HG03159 (cell line): ENCODE measurements around the gene AKT1S1.
A peak's percentile ranks its signal among the peaks of the same experiment; 100 is the strongest.

Experiments used
- ATAC-seq: cut with Tn5 transposase; IDR thresholded peaks from one replicate; pipeline ENCODE4 v1.9.1; 2021; ENCODE audit warnings: mild to moderate bottlenecking, moderate library complexity; ENCODE audit not compliant: unreplicated experiment

AKT1S1 gene

DNA sequence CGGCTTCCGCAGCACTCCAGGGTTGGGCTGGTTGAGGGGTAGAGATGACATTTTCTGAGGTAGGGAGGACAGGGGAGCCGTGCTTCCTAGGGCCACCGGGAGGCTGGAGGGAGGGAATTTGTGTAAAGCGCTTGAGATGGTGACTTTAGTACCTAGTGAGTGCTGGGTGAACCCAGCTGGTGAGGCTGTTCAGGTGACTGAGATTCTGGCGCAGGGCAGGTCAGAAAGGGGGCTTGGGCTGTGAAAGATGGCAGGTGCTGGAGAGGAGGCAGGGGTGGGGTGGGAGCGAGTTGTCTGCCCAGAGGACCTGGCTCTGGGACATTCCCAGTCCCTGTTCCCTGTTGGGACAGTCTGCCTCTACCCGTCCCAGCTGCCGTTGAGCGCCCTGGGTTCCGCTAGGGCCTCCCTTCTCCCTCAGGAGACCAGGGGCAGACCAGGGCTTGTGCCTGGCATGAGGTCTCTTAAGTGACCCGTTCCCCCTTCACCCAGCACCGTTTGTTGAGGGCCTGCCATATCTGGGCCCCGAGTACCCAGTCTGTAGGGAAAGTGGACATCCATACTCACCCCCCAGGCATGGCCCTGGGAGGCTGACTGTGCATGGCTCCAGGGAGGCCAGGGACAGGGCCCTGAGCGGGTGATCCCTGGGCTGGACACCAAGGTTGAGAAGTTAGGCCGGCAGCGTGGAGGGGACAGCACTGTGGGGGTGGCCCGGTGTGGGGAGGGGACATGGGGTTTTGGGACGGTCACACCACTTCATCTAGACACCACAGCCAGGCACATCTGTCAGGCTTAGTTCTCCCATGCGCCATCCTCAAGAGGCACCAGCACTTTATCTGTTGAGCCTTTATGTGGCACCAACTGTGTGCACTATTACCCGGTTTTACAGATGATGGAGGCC lies 21.2 kb downstream of the AKT1S1 start:
- ATAC-seq, result no peak

DNA sequence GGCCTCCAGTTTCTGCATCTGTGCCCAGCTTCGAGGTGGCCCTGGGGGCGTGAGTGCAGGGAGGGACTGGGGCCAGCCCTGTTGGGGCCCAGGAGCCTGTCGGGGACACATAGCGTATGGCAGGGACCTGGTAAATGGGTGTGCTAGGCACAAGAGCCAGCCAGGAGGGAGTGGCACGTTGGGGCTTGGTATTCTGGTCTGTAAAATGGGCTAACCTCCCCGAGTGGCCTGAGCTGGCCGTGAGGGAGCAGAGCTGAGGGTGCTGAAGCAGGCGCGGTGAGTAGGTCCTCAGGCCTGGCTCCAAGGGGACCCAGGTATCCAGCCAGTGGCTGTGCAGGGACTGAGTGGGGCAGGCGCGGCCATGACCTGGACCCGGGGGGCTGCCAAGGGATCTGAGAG lies 21.9 kb downstream of the AKT1S1 start:
- no peak for ATAC-seq

DNA sequence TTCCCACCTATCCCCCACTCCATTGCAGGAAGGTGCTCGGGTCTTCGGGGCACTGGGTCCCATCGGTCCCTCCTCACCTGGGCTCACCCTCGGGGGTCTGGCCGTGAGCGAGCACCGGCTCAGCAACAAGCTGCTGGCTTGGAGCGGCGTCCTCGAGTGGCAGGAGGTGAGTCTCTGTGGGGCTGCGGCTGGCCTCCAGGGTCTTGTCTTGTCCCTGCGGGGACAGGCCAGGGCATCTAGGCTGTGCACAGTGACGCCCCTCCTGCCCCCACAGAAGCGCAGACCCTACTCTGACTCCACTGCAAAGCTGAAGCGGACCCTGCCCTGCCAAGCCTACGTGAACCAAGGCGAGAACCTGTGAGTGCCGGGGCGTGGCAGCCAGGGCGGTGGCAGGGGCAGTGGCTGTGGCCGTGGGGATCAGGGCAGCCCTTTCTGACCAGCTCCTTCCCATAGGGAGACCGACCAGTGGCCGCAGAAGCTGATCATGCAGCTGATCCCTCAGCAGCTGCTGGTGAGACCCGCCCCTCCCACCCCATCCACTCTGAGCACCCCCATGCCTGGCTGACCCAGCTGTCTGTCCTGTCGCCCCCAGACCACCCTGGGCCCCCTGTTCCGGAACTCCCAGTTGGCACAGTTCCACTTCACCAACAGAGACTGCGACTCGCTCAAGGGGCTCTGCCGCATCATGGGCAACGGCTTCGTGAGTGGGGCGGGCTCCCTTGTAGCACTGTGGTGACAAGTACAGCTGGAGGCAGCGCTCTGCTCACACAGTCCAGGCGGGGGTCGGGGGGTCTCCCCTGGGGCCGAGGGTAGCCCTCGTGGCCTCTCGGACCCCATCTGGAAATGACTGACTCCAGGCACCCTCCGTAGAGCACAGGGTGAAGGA lies 22.5 kb downstream of the AKT1S1 start:
- ATAC-seq, result no peak

DNA sequence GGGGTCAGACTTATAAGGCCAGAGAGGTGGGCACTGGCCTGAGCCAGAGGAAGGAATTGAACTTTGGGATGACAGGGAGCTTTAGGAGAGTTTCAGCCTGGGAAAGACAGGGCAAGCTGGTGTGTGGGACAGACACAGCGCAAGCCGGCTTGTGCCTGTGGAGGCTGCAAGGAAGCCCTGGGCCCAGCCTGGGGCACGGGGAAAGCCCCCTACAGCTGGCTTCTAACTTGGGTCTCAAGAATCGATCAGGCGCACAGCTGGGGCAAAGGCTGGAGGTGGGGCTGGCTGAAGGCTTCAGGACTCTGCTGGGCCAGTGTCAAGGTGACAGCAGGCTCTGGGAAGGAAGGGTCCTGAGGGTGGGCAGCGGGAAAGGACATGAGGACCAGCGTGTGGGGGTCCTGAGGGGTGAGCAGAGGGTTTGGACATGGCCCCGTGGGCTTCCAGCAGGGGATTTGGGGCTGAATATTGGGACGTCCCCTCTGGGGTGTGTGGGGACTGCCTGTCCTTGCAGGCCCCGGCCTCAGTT lies 23.2 kb downstream of the AKT1S1 start:
- no peak for ATAC-seq

DNA sequence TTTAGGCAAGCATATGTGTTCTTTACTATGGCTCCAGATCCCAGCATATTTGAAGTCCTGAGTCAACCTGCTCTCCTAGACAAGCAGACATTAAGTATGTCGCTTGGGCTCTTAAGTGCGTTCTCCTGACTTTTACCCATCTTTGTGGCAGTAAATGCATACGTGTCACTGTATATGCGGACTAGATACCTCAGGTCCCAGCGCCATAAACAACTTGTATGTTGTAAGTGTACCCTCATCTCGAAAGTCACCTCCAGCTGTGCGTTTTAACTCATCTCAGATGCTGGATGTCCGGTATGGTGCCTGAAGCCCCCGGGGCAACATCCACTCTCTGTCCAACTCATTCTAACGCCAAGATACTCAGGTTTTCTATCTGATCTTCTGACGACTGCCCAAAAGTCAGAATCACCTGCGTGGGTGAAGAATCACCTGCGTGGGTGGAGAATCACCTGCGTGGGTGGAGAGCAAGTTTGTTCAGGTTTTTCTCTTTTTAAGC lies 24.5 kb downstream of the AKT1S1 start:
- ATAC-seq, result no peak

DNA sequence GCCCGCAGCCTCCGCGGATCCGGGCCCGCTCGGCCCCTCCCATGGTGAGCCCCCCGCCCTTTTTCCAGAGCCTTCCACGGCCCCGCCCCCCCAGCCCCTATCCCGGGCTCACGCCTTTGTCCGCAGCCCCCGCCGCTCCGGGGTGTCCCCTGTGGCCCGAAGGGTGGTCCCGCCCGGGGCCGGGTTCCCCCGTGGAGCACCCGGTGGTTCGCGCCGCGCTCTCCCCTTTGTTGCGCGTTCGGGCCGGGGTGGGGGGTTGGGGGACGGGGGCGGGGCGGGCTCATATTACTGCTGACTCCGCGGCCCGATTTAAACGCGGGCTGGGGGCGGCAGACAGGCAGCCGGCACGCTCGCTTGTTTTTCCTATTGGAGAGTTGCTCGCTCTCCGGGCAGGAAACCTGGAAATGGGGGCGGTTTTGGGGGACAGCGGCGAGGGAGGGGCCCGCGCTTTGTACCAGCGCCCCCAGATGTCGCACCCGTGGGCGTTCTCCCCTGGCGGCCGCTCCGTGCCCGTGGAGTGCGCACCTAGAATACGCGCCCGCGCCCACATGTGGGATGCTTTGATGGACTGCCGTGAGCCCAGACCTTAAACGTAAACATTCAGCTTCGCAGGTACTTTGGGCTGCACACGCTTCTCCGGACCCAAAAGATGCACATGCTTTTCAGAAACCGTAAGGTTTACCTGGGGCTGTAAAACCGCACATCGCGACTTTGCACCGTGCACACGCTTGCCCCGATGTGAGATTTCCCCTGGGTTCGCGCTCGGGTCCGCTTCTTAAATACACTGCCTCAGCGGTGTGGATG lies 25.5 kb downstream of the AKT1S1 start:
- ATAC-seq, result no peak

DNA sequence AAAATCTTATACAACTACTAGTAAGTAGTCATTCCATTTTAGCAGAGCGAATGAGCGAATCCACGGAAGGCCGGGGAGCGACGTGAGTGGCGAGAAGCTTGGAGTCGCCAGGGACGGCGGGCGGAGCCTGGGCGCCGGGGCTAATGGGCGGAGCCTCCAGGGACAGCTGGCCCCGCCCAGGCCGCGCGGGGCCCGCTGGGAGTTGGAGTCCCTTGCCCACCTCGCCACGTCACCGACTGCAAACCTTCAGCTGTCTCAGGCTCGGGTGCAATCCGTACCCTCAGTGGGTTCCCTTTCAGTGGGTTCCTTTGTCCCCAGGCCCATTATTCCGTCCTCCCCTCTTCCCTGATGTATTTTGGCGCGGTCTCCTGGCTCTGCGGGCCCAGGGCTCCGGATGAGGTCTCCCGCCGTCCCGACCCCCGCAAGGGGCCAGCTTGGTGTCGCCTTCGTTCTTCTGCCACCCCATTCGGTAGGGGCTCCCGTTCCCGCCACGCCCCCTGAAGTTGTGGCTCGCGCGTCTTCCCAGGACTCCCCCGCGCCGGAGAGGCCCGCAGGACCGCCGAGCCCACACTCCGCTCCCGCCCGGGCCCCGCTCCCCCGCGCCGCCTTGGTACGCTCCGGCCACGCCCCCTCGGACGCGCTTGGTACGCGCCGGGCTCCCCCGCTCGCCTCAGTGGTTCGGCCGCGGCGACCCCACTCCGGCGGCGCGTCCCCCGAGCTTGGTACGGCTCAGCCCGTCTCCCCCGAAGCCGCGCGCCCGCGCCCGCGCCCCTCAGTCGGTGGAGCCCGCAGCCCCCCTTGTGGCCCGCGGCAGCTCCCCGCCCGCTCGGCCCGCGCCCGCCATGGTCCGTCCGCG lies 26.4 kb downstream of the AKT1S1 start, which contains the start of gene PTOV1:
PTOV1 (plus strand) TSS at position 673 of the 856 bp plus-strand sequence.
- ATAC-seq, result peak; percentile 65

DNA sequence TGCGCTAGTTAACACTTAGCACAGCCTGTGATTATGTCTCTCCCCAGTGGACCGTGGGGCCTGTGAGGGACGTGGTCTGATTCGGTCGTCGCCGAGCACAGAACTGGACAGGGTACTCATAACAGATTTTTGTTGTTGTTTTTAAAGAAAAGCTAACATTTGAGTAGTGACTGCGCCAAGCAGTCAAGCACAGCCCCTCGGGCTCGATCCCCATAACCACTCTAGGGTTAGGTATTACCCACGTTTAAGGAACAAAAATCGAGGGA lies 27.0 kb downstream of the AKT1S1 start:
- ATAC-seq, result no peak

DNA sequence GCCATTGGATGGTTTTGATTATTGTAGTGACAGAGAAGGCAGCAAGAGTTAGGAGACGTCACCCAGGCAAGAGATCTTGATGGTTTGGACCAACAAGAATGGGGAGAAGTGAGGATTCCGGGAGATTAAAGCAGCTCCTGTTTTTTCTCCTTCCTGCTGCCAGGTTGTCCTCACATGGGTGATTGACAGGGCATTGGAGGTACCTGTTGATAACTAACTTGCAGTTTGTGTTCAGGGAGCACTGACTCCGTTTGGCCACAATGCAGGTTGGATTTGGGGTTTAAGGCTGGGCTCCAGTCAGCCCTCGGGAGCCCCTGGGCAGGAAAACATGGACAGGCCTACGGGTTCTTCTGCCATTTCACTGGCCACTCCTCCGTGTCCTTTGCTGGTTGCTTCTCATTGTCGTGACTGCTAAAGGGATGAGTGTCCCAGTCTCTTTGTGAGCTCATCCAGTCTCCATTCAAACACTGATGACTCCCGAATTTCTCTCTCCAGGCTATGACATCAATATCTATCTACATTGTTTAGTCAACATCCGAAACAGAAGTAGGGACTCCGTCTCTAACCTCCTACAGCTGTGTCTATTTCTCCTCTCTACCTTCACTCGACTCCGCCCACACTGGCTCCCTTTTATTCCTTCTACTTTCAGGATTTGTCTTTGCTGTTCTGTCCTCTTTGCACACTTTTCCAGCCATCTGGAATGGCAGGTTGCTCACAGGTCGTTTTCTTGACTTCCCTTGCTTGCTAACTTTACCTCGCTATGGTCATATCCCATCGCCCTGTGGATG lies 27.5 kb downstream of the AKT1S1 start:
- ATAC-seq, result no peak

DNA sequence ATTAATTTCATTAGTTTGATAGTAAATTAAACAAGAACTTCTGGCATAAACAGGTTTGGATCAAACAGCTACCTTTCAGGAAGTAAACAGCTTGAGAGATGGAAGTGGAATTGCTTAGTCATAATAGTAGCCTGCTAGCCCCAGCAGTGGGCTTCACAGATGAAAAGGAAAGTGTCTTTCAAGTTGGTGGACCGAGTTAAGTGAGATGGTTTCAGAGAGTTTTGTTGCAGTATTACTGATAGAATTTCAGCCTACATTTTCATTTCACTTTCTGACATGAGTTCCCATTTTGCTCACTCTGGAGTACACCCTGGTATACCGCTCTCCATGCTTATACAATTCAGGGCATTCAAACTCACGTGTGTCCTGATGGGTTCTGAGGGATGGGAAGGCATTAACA lies 28.2 kb downstream of the AKT1S1 start:
- no peak for ATAC-seq

DNA sequence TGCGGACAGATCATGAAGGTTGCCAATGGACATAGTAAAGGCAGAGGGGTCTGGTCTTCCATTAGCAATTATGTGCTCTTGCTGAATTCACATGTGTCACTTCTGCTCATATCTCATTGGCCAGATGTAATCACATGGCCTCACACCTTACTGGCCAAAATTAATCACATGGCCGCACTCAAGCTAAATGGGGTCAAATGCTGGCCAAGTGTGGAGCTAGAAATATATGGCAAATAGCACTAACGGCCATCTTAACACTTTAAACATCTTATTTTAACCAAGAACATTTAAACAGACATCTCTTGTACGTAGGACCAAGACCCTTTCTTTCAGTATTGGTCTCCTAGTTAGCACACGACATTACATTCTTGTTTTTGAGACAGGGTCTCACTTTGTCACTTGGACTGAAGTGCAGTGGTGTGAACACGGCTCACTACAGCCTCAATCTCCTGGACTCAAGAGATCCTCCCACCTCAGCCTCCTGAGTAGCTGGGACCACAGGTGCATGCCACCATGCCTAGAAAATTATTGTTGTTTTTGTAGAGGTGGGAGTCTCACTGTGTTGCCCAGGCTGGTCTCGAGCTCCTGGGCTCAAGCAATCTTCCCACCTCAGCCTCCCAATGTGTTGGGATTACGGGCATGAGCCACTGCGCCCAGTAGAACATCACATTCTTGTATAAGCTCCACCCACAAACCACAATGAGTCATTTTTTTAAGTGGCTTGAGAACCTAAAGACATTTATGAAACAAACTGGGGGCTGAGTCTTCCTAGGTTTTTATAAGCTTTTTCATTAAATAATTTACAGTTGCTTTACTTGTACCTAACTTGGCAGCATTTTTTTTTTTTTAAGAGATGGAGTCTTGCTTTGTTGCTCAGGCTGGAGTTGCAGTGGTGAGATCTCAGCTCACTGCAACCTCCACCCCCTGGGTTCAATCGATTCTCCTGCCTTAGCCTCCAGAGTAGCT lies 29.1 kb downstream of the AKT1S1 start:
- no peak for ATAC-seq

DNA sequence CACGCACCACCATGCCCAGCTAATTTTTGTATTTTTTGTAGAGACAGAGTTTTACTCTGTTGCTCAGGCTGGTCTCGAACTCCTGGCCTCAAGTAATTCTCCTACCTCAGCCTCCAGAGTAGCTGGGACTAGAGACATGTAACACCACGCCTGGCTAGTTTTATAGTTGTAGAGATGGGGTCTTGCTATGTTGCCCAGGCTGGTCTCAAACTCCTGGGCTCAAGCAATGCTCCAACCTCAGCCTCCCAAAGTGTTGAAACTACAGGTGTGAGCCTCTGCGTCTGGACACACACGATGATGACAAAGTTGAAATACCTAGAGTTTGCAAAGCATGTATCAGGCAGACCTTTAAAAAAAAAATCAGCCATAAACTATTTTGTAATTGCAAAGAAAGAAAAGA lies 30.7 kb downstream of the AKT1S1 start:
- no peak for ATAC-seq

DNA sequence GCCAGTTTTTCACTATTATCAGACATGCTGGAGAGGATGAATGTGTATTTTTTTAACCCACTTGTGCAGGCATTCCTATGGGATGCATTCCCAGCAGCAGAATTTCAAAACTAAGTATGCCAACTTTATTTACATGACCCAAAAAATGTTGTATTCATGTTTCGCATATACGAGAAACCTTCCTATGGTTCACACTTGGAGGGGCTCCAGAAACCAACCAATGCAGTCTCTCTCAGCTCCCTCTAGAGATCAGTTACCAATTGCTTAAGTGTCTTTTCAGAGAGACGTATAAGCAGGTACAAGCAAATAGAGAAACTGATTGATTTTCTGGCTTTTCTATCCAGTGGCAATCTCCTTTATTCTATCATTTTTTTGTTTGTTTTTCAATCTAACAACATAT lies 31.7 kb downstream of the AKT1S1 start:
- ATAC-seq, result no peak

DNA sequence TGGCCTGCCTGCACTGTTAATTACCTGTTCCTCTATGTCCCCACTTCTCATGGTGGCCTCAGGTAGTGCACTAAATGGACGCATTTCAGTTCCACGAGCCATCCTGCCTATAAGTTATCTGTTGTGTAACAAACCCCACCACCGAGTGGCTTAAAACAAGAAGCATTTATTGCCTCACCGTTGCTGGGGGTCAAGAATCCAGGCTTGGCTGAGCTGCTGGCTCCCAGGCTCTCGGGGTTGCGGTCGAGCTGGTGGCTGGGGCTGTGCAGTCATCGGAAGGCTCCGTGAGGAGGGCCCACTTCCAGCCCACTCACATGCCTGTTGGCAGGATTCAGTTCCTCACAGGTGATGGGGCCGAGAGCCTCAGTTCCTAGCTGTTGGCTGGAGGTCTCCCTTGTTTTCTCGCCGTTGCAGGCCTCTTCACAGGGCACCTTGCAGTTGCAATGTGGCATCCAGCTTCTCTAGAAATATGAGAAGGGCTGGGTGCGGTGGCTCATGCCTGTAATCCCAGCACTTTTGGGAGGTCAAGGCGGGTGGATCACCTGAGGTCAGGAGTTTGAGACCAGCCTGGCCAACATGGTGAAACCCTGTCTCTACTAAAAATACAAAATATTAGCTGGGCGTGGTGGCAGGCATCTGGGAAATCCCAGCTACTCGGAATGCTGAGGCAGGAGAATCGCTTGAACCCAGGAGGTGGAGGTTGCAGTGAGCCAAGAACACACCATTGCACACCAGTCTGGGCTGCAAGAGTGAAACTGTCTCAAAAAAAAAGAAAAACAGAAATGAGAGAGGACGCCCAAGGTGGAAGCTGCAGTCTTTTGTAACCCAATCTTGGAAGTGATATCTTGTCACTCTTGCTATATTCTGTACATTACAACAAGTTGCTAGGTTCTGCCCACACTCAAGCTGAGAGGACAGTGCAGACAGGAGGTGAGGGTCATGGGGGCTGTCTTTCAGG lies 32.7 kb downstream of the AKT1S1 start:
- ATAC-seq, result no peak

DNA sequence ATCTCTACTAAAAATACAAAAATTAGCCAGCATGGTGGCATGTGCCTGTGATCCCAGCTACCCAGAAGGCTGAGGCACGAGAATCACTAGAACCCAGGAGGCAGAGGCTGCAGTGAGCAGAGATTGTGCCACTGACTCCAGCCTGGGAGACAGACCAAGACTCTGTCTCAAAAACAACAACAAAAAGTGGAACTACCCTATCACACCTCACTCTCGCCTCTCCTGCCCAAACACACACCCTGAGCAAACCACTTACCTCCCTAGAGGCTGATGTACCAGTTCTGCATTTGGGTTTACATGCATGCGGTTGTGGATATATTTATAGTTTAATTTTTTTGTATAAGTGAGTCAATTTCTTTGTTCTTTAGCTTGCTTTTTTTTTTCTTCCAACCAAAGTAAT lies 33.9 kb downstream of the AKT1S1 start:
- no peak for ATAC-seq

DNA sequence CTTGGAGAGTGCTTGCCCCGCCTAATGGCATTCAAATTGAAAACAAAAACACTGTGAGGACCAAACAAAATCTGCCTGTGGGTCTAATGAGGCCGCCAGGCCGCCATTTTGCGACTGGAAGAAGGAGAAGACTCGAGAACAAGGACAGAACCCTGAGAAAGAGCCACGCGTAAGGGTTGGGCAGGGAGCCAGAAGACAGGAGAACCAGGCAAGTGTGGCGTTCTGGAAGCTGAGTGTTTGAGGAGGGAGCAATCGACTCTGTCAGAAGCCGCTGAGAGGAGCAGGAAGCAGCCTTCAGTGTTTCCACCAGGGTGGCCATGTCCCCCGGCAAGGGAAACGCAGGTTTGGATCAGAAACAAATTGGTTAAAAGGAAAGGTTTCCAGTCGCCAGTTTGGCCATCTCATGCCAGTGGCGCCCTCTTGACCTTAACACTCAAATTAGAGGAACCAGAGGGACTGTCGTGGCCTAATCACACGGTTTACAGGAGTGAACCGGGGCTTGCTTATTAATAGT lies 36.4 kb downstream of the AKT1S1 start:
- ATAC-seq, result no peak

DNA sequence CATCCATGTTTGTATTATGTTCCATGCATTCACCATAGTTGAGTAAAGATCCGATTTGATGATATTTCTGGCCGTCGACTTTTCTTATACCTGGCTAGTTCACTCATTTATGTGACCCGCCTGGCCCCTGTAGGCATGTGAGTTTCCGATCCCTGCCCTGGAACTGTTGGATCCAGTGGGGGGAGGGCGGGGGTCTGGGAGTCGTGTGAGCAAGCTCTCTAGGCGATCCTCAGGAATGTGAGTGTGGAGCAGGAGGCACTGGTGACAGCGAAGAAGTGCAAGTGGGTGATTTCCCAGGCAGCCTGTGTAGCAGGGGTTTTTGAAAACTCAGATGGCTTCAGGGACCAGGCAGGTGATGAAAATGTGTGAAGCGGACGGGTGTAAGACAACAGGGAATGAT lies 36.8 kb downstream of the AKT1S1 start:
- no peak for ATAC-seq
